ENCODE data around the gene SSU72. TPM values are rescaled to one million over a fixed set of nuclear protein-coding genes. Genes with fewer than 3 reads are reported as not detected.

SSU72 gene
- total and polyA plus RNA-seq, 2 donors from 2014 or later, result 102 to 143 TPM

GRCh38 chr1:1537626-1538250 lies 36.9 kb downstream of the SSU72 start:
- no peak for FAIRE-seq
- no peaks in the 10 kb centered on the region for H3K9me3 ChIP-seq (ENCODE audit: control insufficient read depth in 2 of 3, insufficient read depth in 1 of 3, low read length in 3 of 3)
- intact Hi-C loops (cut with DNase I), result no loop called here
- DNase-seq, result no peak
- H3K4me3 ChIP-seq (ENCODE audit: low read length in 3 of 3), result no peak overlapping the region
- H3K27ac ChIP-seq (ENCODE audit: low read depth in 2 of 2, low read length in 2 of 2), result no peak overlapping the region
- no peak overlapping the region for H3K9ac ChIP-seq (ENCODE audit: low read length in 3 of 3)
- TF ChIP-seq, protein P1, sequence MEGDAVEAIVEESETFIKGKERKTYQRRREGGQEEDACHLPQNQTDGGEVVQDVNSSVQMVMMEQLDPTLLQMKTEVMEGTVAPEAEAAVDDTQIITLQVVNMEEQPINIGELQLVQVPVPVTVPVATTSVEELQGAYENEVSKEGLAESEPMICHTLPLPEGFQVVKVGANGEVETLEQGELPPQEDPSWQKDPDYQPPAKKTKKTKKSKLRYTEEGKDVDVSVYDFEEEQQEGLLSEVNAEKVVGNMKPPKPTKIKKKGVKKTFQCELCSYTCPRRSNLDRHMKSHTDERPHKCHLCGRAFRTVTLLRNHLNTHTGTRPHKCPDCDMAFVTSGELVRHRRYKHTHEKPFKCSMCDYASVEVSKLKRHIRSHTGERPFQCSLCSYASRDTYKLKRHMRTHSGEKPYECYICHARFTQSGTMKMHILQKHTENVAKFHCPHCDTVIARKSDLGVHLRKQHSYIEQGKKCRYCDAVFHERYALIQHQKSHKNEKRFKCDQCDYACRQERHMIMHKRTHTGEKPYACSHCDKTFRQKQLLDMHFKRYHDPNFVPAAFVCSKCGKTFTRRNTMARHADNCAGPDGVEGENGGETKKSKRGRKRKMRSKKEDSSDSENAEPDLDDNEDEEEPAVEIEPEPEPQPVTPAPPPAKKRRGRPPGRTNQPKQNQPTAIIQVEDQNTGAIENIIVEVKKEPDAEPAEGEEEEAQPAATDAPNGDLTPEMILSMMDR (IDR thresholded peaks at IDR 0.05; ENCODE audit: borderline replicate concordance, extremely low read depth, insufficient read depth), result no peak
- H3K36me3 ChIP-seq (ENCODE audit: control insufficient read depth in 2 of 3, insufficient read depth in 3 of 3, low read length in 3 of 3), result peaks cover 0 to 3% (median 0%) of the 10 kb centered on the region in 3 donors
- H3K27me3 ChIP-seq (ENCODE audit: control insufficient read depth, insufficient read depth, low read length), result no peaks in the 10 kb centered on the region
- H3K4me1 ChIP-seq (ENCODE audit: control insufficient read depth in 2 of 3, insufficient read depth in 2 of 3, low read depth in 1 of 3, low read length in 3 of 3), result peaks cover 0 to 6% (median 0%) of the 10 kb centered on the region in 3 donors

DNA sequence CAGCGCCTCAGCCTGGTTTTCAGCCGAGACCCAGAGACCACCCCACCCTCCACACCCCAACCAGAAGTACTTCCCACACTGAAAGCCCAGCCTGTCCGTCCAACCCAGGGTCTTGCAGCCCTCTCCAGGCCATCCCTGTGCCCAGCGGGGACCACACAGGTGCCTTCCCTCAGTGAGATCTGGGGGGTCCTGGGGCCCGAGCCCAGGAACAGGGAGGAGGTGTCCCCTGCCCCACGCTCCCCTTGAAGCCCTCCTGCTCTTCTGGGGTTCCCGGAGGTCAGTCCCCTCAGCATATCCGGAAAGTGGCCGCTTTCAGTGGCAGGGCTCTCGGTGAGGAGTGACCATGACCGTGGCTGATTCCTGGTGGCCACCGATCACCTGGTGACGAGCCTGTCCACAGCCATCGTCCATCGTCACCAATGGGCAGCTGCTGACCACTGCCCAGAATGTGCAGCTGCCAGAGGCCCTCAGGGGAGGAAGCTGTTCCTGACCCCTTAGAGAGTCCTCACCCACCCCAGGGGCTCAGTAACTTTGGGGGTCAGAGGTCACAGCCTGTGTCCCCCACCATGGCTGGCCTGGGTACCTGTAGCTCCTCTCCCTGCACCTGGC lies 37.6 kb downstream of the SSU72 start:
- TF ChIP-seq, protein P1 (IDR thresholded peaks at IDR 0.05; ENCODE audit: borderline replicate concordance, extremely low read depth, insufficient read depth), result no peak
- no peak for DNase-seq
- Histone ChIP-seq H3K27me3 (ENCODE audit: control insufficient read depth, insufficient read depth, low read length) (no peaks in the 10 kb centered on the region), H3K4me1 (ENCODE audit: control insufficient read depth in 2 of 3, insufficient read depth in 2 of 3, low read depth in 1 of 3, low read length in 3 of 3) (peaks cover 0 to 6% (median 0%) of the 10 kb centered on the region in 3 donors), H3K27ac (ENCODE audit: low read depth in 2 of 2, low read length in 2 of 2) (no peak overlapping the region), H3K4me3 (ENCODE audit: low read length in 3 of 3) (no peak overlapping the region), H3K9me3 (ENCODE audit: control insufficient read depth in 2 of 3, insufficient read depth in 1 of 3, low read length in 3 of 3) (no peaks in the 10 kb centered on the region), H3K9ac (ENCODE audit: low read length in 3 of 3) (no peak overlapping the region), H3K36me3 (ENCODE audit: control insufficient read depth in 2 of 3, insufficient read depth in 3 of 3, low read length in 3 of 3) (peaks cover 0 to 3% (median 0%) of the 10 kb centered on the region in 3 donors)
- intact Hi-C loops (cut with DNase I), result no loop called here
- no peak for FAIRE-seq

- no peaks in the 10 kb centered on the region for H3K27me3 ChIP-seq (ENCODE audit: control insufficient read depth, insufficient read depth, low read length)
- TF ChIP-seq, protein P1 (IDR thresholded peaks at IDR 0.05; ENCODE audit: borderline replicate concordance, extremely low read depth, insufficient read depth), result no peak
- intact Hi-C loops (cut with DNase I), result no loop called here
- H3K4me1 ChIP-seq (ENCODE audit: control insufficient read depth in 2 of 3, insufficient read depth in 2 of 3, low read depth in 1 of 3, low read length in 3 of 3), result peaks cover 0 to 6% (median 0%) of the 10 kb centered on the region in 3 donors
- no peak overlapping the region for H3K4me3 ChIP-seq (ENCODE audit: low read length in 3 of 3)
- H3K9me3 ChIP-seq (ENCODE audit: control insufficient read depth in 2 of 3, insufficient read depth in 1 of 3, low read length in 3 of 3), result peaks cover 0 to 3% (median 0%) of the 10 kb centered on the region in 3 donors
- H3K9ac ChIP-seq (ENCODE audit: low read length in 3 of 3), result no peak overlapping the region
- H3K36me3 ChIP-seq (ENCODE audit: control insufficient read depth in 2 of 3, insufficient read depth in 3 of 3, low read length in 3 of 3), result no peaks in the 10 kb centered on the region
- H3K27ac ChIP-seq (ENCODE audit: low read depth in 2 of 2, low read length in 2 of 2), result no peak overlapping the region
- DNase-seq (no peak), FAIRE-seq (no peak)
Measured at GRCh38 chr1:1536019-1536937, 38.4 kb downstream of the SSU72 start.
